Measurements from ENCODE around the gene KCTD11.

The KCTD11 gene

GRCh38 chr17:7351665-7352502, at the start of gene KCTD11:
Gene KCTD11, plus strand, starts transcription at chr17:7352162.
- peak; percentile 52 to 83 (median 76) for DNase-seq (ENCODE audit: low read depth in 2 of 3, low spot score in 2 of 3)

GRCh38 chr17:7304179-7304578, 47.8 kb upstream of the KCTD11 start:
- no peak for DNase-seq (ENCODE audit: low read depth in 2 of 3, low spot score in 2 of 3)

GRCh38 chr17:7306911-7307685, 44.9 kb upstream of the KCTD11 start, which contains the start of gene EIF5A:
Gene EIF5A, plus strand, starts transcription at chr17:7307628. Its CDS starts 2,008 bp downstream, at chr17:7309636.
- DNase-seq (ENCODE audit: low read depth in 2 of 3, low spot score in 2 of 3) = peak; percentile 99 to 100 (median 100)

- peak in 1 of 3 experiments; percentile 32 for DNase-seq (ENCODE audit: low read depth in 2 of 3, low spot score in 2 of 3)
Measured at GRCh38 chr17:7307686-7308624, 44.0 kb upstream of the KCTD11 start.

- peak in 2 of 3 experiments; percentile 52 to 69 for DNase-seq (ENCODE audit: low read depth in 2 of 3, low spot score in 2 of 3)
Measured at GRCh38 chr17:7308625-7309433, 43.1 kb upstream of the KCTD11 start.

- DNase-seq (ENCODE audit: low read depth in 2 of 3, low spot score in 2 of 3) = no peak
Measured at GRCh38 chr17:7309628-7310027, 42.3 kb upstream of the KCTD11 start.

GRCh38 chr17:7311110-7311705, 40.8 kb upstream of the KCTD11 start:
- DNase-seq (ENCODE audit: low read depth in 2 of 3, low spot score in 2 of 3) = no peak

GRCh38 chr17:7312432-7313087, 39.4 kb upstream of the KCTD11 start:
- no peak for DNase-seq (ENCODE audit: low read depth in 2 of 3, low spot score in 2 of 3)

- DNase-seq (ENCODE audit: low read depth in 2 of 3, low spot score in 2 of 3) = no peak
Measured at GRCh38 chr17:7313088-7313889, 38.7 kb upstream of the KCTD11 start.

GRCh38 chr17:7313890-7314718, 37.9 kb upstream of the KCTD11 start:
- DNase-seq (ENCODE audit: low read depth in 2 of 3, low spot score in 2 of 3) = no peak

- DNase-seq (ENCODE audit: low read depth in 2 of 3, low spot score in 2 of 3) = peak; percentile 84 to 92 (median 87)
Measured at GRCh38 chr17:7314719-7315569, 37.0 kb upstream of the KCTD11 start, which contains the start of gene GPS2. Gene GPS2, minus strand, starts transcription at chr17:7315360. Its CDS starts 308 bp downstream, at chr17:7315052.

GRCh38 chr17:7315570-7316235, 36.3 kb upstream of the KCTD11 start:
- no peak for DNase-seq (ENCODE audit: low read depth in 2 of 3, low spot score in 2 of 3)

- no peak for DNase-seq (ENCODE audit: low read depth in 2 of 3, low spot score in 2 of 3)
Measured at GRCh38 chr17:7317161-7317803, 34.7 kb upstream of the KCTD11 start.

GRCh38 chr17:7318121-7318860, 33.7 kb upstream of the KCTD11 start:
- DNase-seq (ENCODE audit: low read depth in 2 of 3, low spot score in 2 of 3) = no peak

- DNase-seq (ENCODE audit: low read depth in 2 of 3, low spot score in 2 of 3) = no peak
Measured at GRCh38 chr17:7321466-7321865, 30.5 kb upstream of the KCTD11 start.
